ENCODE measurements around the gene FBXL20.
"Not testable (repeated sequence)": the region's sequence is repeated elsewhere in the genome, so short reads cannot be mapped to it uniquely, and the experiment has no call there.

Gene FBXL20

DNA sequence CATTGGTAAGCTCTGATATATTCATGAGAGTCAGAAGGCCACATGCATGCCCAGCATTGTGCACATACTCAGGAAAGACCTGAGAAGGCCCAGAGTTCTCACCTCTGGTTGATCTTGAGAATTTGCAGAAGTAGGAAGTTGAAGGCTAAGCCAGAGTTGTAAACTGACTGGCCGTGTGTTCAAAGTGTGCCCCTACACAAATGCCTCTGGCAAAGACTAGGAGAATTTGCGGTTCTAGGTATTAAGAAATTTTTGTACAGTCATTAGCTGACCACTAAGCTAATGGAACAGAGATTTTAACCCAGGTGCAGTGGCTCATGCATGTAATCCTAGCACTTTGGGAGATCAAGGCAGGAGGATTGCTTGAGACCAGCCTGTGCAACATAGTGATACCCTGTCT lies 25.0 kb downstream of the FBXL20 start:
- no peak for DNase-seq

DNA sequence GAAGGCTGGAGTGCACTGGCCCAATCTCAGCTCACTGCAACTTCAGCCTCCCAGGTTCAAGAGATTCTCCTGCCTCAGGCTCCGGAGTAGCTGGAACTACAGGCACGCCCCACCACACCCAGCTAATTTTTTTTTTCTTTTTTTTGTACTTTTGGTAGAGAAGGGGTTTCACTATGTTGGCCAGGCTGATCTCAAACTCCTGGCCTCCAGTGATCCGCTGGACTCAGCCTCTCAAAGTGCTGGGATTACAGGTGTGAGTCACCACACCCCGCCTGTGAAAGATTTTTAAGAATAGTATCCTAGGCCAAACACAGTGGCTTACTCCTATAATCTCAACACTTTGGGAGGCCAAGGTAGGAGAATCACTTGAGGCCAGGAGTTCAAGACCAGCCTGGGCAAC lies 33.6 kb downstream of the FBXL20 start:
- not testable (repeated sequence) for DNase-seq

DNA sequence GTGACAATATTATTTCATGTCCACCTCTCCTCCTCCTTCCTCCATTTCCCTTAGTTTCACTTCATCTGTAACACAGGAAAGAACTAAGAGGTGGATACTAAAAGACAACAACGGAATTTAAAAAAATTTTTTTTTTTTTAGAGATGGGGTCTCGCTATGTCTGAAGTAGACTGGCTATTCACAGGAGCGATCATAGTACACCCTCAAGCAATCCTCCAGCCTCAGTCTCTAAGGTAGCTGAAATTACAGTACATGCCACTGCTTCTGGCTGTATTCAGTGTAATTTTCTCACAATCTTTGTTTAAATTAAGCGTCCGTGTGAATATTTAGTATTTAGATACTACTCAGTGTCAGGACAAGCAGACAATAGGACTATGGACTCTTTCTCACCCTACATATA lies 35.6 kb downstream of the FBXL20 start:
- no peak for DNase-seq

DNA sequence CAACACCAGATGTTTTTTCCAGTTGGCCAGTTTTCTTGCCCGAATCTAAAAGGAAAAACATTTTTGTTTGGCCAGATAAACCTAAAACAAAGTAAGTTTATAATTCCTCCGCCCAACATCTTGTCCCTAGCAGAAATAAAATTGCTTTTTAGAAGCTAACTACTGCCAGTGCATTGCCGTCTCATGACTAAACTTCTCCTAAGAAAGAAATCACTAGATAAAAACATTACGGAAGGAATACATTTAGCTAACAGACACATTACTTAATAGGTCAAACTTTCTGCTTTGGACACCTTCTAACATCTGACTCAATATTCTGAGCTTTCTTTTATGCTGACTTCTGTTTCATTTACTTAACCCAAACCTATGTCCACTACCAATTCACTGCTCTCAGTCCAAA lies 36.2 kb downstream of the FBXL20 start:
- DNase-seq: no peak

DNA sequence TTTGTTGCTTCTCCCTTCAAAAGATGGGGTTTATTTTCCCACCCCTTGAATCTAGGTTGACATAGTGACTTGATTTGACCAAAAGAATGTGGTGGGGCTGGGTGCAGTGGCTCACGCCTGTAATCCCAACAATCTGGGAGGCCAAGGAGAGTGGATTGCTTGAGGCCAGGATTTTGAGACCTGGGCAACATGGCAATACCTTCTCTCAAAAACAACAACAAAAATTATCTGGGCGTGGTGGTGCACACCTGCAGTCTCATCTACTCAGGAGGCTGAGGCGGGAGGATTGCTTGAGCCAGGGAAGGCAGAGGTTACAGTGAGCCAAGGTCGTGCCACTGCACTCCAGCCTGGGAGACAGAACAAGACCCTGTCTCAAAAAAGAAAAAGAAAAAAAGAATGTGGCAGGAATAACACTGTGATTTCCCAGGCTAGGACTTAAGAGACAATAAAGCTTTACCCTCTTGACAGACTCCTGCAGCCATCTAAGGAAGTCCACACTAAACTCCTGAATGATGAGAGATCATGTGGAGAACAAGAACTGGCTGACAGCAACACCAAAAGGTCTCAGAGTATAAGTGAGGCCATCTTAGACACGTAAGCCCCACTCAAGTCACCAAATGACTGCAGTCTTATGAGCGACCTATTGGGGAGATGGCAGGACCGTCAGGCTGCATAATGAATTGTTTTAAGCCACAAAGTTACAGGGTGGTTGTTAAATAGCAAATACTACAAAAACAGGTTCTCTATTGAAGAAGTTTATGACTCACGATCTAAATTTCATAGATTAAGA lies 37.0 kb downstream of the FBXL20 start:
- DNase-seq: no peak

DNA sequence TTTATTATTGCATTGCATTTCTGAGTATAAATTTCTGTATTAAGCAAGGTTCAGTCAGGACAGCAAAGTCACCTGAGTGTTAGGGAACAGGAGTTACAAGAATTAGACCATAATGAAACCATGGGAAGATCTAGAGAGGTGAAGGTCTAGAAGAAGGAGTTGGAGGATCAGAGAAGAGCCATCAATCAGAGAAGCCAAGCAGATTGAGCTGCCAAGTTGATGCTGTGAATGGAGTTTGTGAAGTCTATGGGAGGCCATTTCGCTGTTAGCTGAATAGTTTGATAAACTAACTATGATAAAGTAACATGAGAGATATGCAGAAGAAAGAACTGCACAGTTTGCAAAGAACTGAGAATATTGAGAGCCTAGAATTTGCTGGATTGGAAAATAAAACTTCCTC lies 40.4 kb downstream of the FBXL20 start:
- no peak for DNase-seq

DNA sequence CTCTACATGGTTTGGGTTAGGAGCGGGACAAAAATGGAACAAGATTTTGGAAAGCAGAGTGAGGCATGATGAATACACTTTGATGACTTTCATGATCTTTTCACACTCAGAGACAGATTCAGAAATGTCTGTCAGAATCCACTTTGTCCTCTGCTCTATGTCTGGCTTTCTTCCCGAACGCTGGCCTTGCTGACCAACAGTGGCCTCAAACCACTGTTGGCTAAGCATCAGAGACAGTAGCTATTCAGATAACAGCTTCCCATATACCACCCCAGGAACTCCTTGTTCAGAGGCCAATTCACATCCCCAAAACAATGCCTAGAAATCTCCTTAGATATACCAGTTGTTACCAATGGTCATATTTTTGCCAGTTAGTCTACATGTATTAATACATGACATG lies 40.9 kb downstream of the FBXL20 start:
- DNase-seq: no peak

DNA sequence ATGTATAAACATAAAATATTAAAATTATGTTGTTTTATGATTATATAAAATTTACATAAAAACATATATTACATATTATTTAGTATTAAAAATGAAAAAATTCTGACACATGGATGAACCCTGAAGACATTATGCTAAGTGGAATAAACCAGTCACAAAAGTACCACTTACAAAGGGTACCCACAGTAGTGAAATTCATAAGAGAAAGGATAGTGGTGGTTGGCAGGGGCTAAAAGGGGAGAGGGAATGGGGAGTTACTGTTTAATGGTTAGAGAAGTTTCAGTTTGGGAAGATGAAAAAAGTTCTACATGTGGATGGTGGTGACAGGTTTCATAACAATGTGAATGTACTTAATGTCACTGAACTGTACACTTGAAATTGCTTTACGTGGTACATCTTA lies 41.4 kb downstream of the FBXL20 start:
- DNase-seq: no peak

DNA sequence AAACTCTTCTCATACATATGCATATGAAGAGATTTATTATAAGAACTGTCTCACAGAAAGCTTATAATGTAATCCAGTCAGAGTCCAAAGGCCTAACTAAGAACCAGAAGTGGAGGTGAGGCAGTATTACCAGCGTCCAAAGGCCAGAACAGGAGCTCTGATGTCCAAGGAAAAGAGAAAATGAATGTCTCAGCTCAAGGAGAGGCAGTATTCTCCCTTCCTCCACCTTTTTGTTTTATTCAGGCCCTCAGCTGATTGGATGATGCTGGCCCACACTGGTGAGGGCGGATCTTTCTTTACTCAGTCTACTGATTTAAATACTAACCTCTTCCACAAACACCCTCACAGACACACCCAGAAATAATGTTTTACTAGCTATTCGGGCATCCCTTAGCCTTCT lies 43.4 kb downstream of the FBXL20 start:
- no peak for DNase-seq

DNA sequence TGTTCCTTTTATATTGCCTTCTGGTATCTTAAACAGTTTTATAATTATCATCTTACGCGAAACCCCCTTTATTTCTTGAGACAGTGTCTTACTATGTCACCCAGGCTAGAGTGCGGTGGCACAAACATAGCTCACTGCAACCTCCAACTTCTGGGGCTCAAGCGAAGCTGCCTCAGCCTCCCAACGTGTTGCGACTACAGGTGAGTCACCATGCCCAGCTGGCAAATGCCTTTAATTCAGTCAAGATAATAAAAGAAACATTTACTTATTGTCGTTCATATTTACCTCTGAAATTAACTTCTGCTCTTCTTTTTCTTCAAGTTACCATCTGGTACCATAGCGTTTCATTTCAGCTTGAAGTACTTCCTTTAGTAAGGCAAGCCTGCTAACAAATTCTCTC lies 43.9 kb downstream of the FBXL20 start:
- no peak for DNase-seq

DNA sequence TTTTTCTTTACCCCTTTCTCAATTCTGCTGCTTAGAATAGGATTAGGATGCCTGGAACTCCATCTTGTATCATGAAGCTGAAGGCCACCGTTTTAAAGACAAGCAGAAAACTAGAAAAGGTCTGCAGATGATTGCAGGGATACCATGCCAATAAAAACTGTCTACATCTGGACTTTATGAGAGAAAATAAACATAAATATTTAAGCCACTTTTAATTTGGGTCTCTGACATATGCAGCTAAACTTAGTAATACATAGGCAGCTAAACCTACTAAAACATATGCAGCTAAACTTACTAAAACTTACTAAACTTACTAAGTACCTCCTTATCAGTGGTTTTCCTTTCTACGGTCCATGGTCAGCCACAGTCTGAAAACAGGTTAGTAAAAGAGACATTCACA lies 48.4 kb downstream of the FBXL20 start:
- no peak for DNase-seq

DNA sequence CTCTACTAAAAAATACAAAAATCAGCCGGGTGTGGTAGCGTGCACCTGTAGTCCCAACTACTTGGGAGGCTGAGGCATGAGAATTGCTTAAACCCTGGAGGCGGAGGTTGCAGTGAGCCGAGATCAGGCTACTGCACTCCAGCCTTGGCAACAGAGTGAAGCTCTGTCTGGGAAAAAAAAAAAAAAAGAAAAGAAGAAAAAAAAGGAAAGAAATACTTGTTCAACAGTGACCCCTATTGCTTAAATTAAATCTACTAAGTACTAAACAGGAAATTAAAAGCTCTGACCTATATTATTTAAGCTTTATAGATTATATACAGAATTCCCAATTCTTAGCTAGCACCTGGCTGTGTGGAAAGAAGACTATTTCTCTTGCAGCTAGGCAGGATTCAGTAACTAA lies 48.9 kb downstream of the FBXL20 start:
- no peak for DNase-seq

DNA sequence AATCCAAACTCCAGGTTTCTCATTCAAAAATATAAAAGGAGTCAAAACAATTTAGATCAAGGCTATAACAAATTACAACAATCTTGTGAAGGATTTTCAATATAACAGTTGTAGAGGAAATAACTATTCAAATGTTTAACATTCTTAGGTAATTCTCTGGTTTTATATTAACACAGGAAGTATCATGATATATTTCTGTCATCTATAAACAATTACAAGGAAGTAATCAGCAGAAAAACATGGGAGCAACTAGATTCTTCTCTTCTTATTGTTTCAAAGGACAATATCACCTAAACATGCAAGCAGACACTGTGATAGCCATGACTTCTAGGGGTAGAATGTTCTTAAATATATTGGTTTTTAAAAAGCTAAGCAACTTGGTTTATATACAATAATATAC lies 49.9 kb downstream of the FBXL20 start:
- DNase-seq: no peak

DNA sequence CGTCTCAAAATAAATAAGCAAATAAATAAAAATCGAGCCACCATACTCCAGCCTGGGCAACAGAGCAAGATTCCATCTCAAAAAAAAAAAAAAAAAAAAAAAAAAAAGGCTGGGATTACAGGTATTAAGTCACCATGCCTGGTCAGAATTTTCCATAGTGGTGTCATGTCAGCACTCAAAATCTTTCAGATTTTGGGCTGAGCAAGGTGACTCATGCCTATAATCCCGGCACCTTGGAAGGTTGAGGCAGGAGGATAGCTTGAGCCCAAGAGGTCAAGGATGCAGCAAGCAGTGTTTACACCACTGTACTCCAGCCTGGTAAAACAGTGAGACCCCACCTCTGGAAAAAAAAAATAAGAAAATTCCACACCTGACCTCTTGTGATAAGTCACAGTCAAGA lies 52.2 kb downstream of the FBXL20 start:
- DNase-seq: no peak

DNA sequence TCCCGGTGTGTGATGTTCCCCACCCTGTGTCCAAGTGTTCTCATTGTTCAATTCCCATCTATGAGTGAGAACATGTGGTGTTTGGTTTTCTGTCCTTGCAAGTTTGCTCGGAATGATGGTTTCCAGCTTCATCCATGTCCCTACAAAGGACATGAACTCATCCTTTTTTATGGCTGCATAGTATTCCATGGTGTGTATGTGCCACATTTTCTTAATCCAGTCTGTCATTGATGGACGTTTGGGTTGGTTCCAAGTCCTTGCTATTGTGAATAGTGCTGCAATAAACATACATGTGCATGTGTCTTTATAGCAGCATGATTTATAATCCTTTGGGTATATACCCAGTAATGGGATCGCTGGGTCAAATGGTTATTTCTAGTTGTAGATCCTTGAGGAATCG lies 54.6 kb downstream of the FBXL20 start:
- DNase-seq: not testable (repeated sequence)

DNA sequence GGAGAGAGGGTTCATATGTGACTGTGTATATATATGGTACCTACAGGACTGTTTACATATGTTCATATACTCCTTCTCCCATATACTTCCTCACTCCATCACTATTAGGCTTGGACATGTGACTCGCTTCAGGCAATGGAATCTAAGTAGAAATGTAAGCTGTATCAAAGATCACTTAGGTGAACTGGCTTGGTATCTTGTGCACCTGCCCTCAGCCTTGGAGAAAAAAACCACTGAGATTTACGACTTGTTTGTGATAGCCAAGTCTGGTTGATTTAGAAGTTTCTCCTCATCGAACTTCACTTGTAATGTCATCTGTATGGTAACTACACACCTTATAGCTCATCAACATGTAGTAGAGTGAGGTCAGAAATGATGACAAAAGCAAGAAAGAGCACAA lies 59.9 kb downstream of the FBXL20 start:
- no peak for DNase-seq

DNA sequence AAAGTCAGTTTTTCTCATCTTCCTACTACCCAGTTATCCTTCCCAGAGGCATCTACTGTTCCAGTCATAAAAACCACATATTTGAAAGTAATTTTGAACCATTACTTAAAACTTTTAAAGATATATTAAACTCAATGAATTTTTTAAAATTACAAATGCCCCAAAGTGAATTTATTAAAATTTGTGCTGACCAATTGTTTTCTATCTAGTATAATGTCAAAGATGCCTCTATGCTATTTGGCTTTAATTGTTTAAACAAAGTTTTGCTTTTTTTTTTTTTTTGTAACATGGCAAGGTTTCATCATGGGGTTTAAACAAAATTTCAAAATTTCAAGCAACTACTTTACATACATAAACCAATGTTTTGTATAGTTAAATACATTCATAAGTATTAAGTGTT lies 60.7 kb downstream of the FBXL20 start:
- DNase-seq: no peak

DNA sequence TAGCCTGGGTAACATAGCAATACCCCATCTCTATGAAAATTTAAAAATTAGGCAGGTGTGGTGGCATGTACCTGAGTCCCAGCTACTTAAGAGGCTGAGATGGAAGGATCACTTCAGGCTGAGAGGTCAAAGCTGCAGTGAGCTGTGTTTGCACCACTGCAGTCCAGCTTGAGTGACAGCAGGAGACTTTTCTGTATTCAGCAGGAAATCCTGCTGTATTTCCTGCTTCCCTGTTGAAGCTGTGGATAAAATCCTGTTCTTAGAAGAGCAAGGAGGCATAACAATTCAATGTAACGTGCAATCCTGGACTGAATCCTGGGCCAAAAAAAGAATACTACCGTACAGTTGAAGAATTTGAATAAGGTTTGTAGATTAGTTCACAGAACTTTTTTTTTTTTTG lies 62.2 kb downstream of the FBXL20 start:
- DNase-seq: no peak

DNA sequence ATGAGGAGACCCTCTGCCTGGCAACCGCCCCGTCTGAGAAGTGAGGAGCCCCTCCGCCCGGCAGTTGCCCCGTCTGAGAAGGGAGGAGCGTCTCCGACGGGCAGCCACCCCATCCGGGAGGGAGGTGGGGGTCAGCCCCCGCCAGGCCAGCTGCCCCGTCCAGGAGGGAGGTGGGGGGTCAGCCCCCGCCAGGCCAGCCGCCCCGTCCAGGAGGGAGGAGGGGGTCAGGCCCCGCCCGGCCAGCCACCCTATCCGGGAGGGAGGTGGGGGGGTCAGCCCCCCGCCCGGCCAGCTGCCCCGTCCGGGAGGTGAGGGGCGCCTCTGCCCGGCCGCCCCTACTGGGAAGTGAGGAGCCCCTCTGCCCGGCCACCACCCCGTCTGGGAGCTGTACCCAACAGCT lies 63.8 kb downstream of the FBXL20 start:
- not testable (repeated sequence) for DNase-seq

DNA sequence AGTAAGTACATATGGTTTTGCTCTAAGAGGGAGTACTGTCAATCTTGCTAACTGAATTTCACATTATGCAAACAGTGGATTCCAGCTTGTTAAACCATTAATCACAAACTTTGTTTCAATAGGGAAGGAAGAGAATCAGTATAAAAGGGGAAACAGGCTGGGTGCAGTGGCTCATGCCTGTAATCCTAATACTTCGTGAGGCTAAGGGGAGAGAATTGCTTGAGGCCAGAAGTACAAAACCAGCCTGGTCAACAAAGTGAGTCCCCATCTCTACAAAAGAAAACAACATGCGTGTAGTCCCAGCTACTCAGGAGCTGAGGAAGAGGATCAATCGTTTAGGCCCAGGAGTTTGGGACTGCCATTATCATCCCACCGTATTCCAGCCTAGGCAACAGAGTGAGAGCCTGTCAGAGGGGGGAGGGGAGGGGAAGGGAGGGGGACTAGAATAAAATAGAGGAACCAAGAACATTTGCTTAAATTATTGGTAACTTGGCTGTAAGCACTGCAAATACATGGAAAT lies 65.7 kb downstream of the FBXL20 start:
- no peak for DNase-seq

DNA sequence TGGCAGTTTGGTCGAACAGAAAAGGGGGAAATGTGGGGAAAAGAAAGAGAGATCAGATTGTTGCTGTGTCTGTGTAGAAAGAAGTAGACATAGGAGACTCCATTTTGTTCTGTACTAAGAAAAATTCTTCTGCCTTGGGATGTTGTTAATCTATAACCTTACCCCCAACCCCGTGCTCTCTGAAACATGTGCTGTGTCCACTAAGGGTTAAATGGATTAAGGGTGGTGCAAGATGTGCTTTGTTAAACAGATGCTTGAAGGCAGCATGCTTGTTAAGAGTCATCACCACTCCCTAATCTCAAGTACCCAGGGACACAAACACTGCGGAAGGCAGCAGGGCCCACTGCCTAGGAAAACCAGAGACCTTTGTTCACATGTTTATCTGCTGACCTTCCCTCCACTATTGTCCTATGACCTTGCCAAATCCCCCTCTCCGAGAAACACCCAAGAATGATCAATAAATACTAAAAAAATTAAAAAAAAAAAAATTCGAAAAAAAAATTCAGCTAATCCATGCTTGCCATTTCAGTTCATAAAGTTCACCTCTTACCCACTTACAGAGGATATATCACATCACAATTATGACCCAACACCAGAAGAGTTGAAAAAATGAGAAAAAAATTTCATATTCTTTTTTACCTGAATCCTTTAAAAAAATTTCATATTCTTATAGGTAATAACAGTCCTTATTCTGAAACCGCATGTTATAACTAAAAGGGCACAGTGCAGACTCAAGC lies 67.2 kb downstream of the FBXL20 start:
- DNase-seq: not testable (repeated sequence)

DNA sequence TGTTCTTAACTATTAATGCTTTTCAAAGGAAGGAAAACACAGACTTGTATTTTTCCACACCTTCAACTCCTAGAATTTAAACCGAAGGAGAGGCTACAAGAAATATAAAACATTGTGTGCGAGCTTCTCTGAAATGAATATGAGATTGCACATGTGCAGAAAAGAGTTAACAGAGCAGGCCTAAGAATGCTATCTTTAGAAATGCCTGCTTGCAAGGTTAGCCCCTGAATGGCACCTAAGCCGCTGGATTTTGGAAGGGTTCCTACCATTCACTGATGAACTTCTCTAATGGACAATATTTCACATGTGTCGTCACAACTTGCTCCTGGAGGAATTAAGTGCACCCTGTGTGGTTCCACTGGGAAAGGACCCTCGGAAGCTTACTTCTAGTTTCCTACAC lies 69.3 kb downstream of the FBXL20 start:
- DNase-seq: no peak

DNA sequence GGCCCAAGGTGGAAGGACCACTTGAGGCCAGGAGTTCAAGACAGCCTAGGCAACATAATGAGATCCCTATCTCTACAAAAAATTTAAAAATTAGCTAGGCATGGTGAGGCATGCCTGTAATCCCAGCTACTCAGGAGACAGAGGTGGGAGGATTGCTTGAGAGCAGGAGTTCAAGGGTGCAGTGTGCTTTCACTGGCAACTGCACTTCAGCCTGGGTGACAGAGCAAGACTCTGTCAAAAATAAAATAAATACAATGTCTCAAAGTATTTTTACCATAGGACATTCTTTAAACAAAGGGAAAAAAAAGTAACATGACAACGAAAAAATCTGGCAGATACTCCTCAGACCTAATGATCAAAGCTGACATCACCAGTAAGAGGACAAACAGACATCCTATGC lies 72.6 kb downstream of the FBXL20 start:
- no peak for DNase-seq

DNA sequence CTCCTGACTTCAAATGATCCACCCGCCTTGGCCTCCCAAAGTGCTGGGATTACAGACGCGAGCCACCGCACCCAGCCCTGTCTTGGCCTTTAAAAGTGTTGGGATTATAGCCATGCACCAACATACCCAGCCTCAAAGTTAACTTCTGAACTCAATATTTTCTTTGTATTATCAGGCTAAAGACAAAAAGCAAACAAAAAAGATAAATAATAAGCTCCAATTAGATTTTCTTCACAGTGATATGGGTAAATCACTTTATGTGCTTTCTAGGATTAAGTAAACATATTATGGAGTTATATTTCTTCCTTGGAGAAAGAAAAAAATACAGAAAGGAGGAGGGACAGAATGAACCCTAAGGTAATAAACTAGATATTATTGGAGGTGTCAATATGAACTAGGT lies 74.3 kb downstream of the FBXL20 start:
- DNase-seq: no peak

Data from T-helper 9 cell (primary cell).